HG03280 (cell line): ENCODE measurements around the gene CLDN11.

Source experiments
- ATAC-seq: cut with Tn5 transposase; IDR thresholded peaks from one replicate; pipeline ENCODE4 v1.9.1; 2021; ENCODE audit warnings: mild to moderate bottlenecking, moderate library complexity; ENCODE audit not compliant: unreplicated experiment

CLDN11 gene

DNA sequence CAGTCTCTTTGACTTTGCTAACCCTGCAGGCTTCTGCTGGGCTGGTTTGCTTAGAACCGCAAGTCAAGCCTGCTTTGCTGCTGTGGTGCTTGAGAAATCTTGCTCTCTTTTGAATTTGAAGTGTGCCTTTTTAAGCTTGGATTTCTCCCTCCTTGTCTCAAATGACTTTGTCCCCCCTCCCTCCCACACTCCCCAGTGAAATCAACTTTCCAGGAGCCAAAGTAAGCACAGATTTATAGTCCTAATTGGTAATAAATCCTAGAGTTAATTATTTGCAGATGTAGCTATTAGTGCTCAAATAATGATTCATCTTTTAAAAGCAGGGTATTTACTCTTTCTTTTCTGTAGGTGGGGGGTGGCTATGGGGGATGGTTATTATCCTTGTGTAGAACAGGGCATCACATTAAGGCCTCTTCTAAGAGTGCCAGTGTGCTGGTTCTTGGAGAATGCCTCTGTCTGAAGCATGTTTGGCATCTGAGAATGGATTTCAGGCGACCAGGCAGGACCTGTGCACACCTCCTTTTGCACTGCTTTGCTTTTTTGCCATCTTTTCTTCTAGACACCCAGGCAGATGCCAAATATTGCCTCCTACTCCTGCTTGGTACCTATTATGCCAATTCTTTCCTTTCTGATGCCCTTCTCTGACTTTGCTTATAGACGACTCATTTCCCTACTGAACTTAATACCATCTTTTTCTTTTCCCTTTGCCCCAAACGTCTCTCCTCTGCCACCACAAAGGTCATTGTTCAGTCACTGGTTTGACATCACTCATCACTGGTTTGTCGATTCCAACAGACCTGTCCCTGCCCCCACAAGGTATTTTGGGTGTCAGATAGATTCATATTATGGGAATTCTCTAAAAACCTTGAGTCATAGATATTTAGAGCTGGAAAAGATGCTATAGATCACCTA, 50.7 kb downstream of the CLDN11 start:
- no peak for ATAC-seq

GRCh38 chr3:170470063-170471016, 51.7 kb downstream of the CLDN11 start:
- no peak for ATAC-seq

- ATAC-seq = no peak
Observed at GRCh38 chr3:170471149-170471548, 52.5 kb downstream of the CLDN11 start.

DNA sequence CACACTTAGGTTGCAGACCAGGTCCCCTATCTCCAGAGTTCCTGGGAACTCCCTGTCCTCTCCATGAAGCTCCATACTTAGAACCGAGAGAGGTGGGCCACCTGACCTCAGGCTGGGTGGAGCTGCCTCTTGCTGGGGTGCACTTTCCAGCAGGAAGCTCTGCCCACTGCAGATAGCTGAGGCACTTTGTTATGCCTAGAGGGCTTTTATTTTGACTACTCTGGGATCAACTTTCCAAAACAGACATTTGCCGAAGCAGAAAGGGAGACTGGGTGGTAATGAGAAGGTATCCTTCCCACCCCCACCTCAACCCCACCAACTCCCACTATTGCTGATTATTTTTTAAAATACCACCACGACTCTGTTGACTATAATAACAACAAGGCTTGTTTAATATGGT, 54.7 kb downstream of the CLDN11 start:
- ATAC-seq = no peak

- ATAC-seq = no peak
Observed at GRCh38 chr3:170475092-170475685, 56.5 kb downstream of the CLDN11 start.

GRCh38 chr3:170476291-170476690, 57.6 kb downstream of the CLDN11 start:
- ATAC-seq = no peak

GRCh38 chr3:170477395-170477794, 58.7 kb downstream of the CLDN11 start:
- no peak for ATAC-seq

GRCh38 chr3:170480111-170480510, 61.4 kb downstream of the CLDN11 start:
- ATAC-seq = no peak

- ATAC-seq = no peak
Observed at GRCh38 chr3:170482199-170482598, 63.5 kb downstream of the CLDN11 start.

- ATAC-seq = no peak
Observed at GRCh38 chr3:170483485-170484262, 65.0 kb downstream of the CLDN11 start.
